ENCODE measurements around the gene GPS2.

The GPS2 gene

DNA sequence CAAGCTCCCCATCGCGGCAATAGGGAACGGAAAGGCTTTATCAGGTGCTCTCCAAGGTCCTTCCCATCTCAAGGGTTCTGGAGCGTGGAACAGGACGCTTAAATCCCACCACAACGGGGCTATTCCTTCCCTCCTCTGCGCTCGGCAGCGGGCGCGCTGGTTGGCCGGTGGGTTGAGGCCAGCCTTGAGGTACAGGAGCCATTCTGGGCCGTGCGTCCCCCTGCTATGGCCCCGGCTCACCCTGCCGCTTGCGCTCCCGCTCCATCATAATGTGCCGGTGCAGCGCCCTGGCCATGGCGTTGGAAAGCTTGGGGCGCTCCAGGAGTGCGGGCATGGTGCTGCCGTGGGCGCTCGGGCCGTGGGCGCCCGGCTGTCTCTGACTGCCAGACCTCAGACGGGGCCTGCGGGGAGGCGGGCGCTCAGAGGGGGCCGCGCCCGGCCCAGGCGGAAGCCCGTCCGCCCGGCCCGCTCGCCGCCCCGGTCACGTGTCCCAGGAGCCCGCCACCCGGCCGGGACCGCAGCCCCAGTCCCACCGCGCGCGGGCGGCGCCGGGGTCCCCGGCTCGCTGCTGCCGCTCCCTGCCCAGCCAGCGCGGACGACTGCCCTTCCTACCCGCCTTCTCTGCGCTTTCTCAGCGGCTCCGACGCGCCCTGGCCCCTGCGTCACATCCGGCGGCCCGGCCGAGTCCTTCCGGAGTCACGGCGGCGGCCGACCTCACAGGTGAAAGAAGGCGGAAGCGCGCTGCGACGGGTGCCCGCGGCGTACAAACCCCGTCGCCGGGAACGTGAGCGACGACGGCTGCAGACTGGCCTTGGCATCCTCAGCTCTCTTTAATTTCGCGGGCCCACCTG, at the start of gene GPS2:
GPS2 (minus strand) TSS at position 642 of the 851 bp plus-strand sequence; CDS start at position 334, 308 bp downstream.
- peak; percentile 97 for DNase-seq (ENCODE audit: low spot score)

GRCh38 chr17:7363311-7363710, 48.2 kb upstream of the GPS2 start:
- no peak for DNase-seq (ENCODE audit: low spot score)
- TF ChIP-seq, protein P1, sequence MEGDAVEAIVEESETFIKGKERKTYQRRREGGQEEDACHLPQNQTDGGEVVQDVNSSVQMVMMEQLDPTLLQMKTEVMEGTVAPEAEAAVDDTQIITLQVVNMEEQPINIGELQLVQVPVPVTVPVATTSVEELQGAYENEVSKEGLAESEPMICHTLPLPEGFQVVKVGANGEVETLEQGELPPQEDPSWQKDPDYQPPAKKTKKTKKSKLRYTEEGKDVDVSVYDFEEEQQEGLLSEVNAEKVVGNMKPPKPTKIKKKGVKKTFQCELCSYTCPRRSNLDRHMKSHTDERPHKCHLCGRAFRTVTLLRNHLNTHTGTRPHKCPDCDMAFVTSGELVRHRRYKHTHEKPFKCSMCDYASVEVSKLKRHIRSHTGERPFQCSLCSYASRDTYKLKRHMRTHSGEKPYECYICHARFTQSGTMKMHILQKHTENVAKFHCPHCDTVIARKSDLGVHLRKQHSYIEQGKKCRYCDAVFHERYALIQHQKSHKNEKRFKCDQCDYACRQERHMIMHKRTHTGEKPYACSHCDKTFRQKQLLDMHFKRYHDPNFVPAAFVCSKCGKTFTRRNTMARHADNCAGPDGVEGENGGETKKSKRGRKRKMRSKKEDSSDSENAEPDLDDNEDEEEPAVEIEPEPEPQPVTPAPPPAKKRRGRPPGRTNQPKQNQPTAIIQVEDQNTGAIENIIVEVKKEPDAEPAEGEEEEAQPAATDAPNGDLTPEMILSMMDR (IDR thresholded peaks at IDR 0.05; ENCODE audit: extremely low read depth, missing control alignments), result no peak

More for the DNA sequence above, at the start of gene GPS2:
- TF ChIP-seq, protein P1 (IDR thresholded peaks at IDR 0.05; ENCODE audit: extremely low read depth, missing control alignments), result no peak

GRCh38 chr17:7361906-7362305, 46.7 kb upstream of the GPS2 start:
- TF ChIP-seq, protein P1 (IDR thresholded peaks at IDR 0.05; ENCODE audit: extremely low read depth, missing control alignments), result no peak
- DNase-seq (ENCODE audit: low spot score), result no peak

- TF ChIP-seq, protein P1 (IDR thresholded peaks at IDR 0.05; ENCODE audit: extremely low read depth, missing control alignments), result no peak
- DNase-seq (ENCODE audit: low spot score), result no peak
Measured at GRCh38 chr17:7357381-7357780, 42.2 kb upstream of the GPS2 start.

GRCh38 chr17:7356756-7357155, 41.6 kb upstream of the GPS2 start:
- DNase-seq (ENCODE audit: low spot score), result no peak
- TF ChIP-seq, protein P1 (IDR thresholded peaks at IDR 0.05; ENCODE audit: extremely low read depth, missing control alignments), result no peak

- peak; percentile 86 for DNase-seq (ENCODE audit: low spot score)
- TF ChIP-seq, protein P1 (IDR thresholded peaks at IDR 0.05; ENCODE audit: extremely low read depth, missing control alignments), result peak; percentile 98
Measured at GRCh38 chr17:7356072-7356549, 41.0 kb upstream of the GPS2 start.

GRCh38 chr17:7355573-7355972, 40.4 kb upstream of the GPS2 start:
- no peak for DNase-seq (ENCODE audit: low spot score)
- TF ChIP-seq, protein P1 (IDR thresholded peaks at IDR 0.05; ENCODE audit: extremely low read depth, missing control alignments), result no peak
